Loucy (cell line): ENCODE data around the gene RNF126.

ENCODE experiments used
- H2AFZ ChIP-seq: fragments of 200-600 bp; sonication (generic); 2 replicates; pipeline ENCODE4 v1.6.0; 2016; ENCODE audit warnings: antibody characterized with exemption, mild to moderate bottlenecking, low read length, moderate library complexity
- H3F3A ChIP-seq: fragments of 200-600 bp; 2 replicates; pipeline ENCODE4 v1.6.0; 2016; ENCODE audit warnings: antibody characterized with exemption, low read depth, mild to moderate bottlenecking
- H3K27me3 ChIP-seq: fragments of 200-600 bp; sonication (generic); 2 replicates; pipeline ENCODE4 v1.6.1; 2014; ENCODE audit warnings: low read length, mild to moderate bottlenecking; ENCODE audit not compliant: insufficient read depth, poor library complexity, severe bottlenecking
- H3K36me3 ChIP-seq: fragments of 200-600 bp; sonication (generic); 2 replicates; pipeline ENCODE4 v1.6.1; 2016; ENCODE audit warnings: low read length; ENCODE audit not compliant: insufficient read depth
- H3K4me1 ChIP-seq: fragments of 200-600 bp; sonication (generic); 2 replicates; pipeline ENCODE4 v1.5.1; 2014; ENCODE audit warnings: low read length, mild to moderate bottlenecking; ENCODE audit not compliant: insufficient read depth, poor library complexity, severe bottlenecking
- H3K4me2 ChIP-seq: fragments of 200-600 bp; sonication (generic); 2 replicates; pipeline ENCODE4 v1.6.0; 2014; ENCODE audit warnings: antibody characterized with exemption, low read length, low read depth, mild to moderate bottlenecking; ENCODE audit not compliant: poor library complexity, severe bottlenecking
- H3K4me3 ChIP-seq: fragments of 200-600 bp; sonication (generic); 2 replicates; pipeline ENCODE4 v1.5.1; 2014; ENCODE audit warnings: low read length, mild to moderate bottlenecking, mixed read lengths; ENCODE audit not compliant: poor library complexity, severe bottlenecking
- H3K79me2 ChIP-seq: fragments of 200-600 bp; sonication (generic); 2 replicates; pipeline ENCODE4 v1.6.1; 2014; ENCODE audit warnings: low read length; ENCODE audit not compliant: insufficient read depth
- H3K9ac ChIP-seq: fragments of 200-600 bp; sonication (generic); 2 replicates; pipeline ENCODE4 v1.6.0; 2014; ENCODE audit warnings: mild to moderate bottlenecking, low read depth, low read length, moderate library complexity; ENCODE audit not compliant: poor library complexity, severe bottlenecking
- H3K9me2 ChIP-seq: fragments of 200-600 bp; sonication (generic); replicated peaks from 2 replicates; pipeline ENCODE4 v1.6.1; 2016; ENCODE audit warnings: low read depth, low read length, mixed read lengths
- H3K9me3 ChIP-seq: fragments of 200-600 bp; sonication (generic); 2 replicates; pipeline ENCODE4 v1.6.1; 2014; ENCODE audit warnings: mild to moderate bottlenecking, antibody characterized with exemption, low read length, low read depth; ENCODE audit not compliant: insufficient read depth
- H4K20me1 ChIP-seq: fragments of 200-600 bp; sonication (generic); 2 replicates; pipeline ENCODE4 v1.6.0; 2014; ENCODE audit warnings: antibody characterized with exemption, low read length, mild to moderate bottlenecking; ENCODE audit not compliant: insufficient read depth, poor library complexity, severe bottlenecking
- EZH2phosphoT487 ChIP-seq: fragments of 200-600 bp; IDR thresholded peaks from 2 replicates; pipeline ENCODE4 v1.6.1; 2018; ENCODE audit warnings: antibody characterized with exemption, mild to moderate bottlenecking, moderate library complexity, borderline replicate concordance
- TF ChIP-seq, protein P1 (sequence below): fragments of 200-600 bp; sonication (generic); conservative IDR thresholded peaks from 2 replicates; pipeline ENCODE4 v1.5.1; 2014; ENCODE audit warnings: mild to moderate bottlenecking, antibody characterized with exemption, low read length

The RNF126 gene

DNA sequence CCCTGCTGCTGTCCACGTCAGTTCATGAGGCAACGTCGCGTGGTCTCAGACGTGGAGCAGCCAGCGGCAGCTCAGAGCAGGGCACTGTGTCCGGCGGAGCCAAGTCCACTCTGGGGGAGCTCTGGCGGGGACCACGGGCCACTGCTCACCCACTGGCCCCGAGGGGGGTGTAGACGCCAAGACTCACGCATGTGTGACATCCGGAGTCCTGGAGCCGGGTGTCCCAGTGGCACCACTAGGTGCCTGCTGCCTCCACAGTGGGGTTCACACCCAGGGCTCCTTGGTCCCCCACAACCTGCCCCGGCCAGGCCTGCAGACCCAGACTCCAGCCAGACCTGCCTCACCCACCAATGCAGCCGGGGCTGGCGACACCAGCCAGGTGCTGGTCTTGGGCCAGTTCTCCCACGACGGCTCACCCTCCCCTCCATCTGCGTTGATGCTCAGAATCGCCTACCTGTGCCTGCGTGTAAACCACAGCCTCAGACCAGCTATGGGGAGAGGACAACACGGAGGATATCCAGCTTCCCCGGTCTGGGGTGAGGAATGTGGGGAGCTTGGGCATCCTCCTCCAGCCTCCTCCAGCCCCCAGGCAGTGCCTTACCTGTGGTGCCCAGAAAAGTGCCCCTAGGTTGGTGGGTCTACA is 19.8 kb upstream of the RNF126 start:
- TF ChIP-seq, protein P1, sequence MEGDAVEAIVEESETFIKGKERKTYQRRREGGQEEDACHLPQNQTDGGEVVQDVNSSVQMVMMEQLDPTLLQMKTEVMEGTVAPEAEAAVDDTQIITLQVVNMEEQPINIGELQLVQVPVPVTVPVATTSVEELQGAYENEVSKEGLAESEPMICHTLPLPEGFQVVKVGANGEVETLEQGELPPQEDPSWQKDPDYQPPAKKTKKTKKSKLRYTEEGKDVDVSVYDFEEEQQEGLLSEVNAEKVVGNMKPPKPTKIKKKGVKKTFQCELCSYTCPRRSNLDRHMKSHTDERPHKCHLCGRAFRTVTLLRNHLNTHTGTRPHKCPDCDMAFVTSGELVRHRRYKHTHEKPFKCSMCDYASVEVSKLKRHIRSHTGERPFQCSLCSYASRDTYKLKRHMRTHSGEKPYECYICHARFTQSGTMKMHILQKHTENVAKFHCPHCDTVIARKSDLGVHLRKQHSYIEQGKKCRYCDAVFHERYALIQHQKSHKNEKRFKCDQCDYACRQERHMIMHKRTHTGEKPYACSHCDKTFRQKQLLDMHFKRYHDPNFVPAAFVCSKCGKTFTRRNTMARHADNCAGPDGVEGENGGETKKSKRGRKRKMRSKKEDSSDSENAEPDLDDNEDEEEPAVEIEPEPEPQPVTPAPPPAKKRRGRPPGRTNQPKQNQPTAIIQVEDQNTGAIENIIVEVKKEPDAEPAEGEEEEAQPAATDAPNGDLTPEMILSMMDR = no peak
- TF ChIP-seq EZH2phosphoT487 = no peak
- no peak overlapping the region for H3K4me3 ChIP-seq
- H2AFZ ChIP-seq = no peak overlapping the region
- no peaks in the 10 kb centered on the region for H4K20me1 ChIP-seq
- no peaks in the 10 kb centered on the region for H3K36me3 ChIP-seq
- H3K79me2 ChIP-seq = peaks cover 7% of the 10 kb centered on the region; the same call in 1 of the 2 replicates
- H3K4me1 ChIP-seq = peaks cover 15% of the 10 kb centered on the region
- no peaks in the 10 kb centered on the region for H3K9me3 ChIP-seq
- H3K9ac ChIP-seq = no peak overlapping the region
- H3F3A ChIP-seq = no peaks in the 10 kb centered on the region
- no peak overlapping the region for H3K4me2 ChIP-seq
- no peaks in the 10 kb centered on the region for H3K9me2 ChIP-seq
- H3K27me3 ChIP-seq = no peaks in the 10 kb centered on the region

DNA sequence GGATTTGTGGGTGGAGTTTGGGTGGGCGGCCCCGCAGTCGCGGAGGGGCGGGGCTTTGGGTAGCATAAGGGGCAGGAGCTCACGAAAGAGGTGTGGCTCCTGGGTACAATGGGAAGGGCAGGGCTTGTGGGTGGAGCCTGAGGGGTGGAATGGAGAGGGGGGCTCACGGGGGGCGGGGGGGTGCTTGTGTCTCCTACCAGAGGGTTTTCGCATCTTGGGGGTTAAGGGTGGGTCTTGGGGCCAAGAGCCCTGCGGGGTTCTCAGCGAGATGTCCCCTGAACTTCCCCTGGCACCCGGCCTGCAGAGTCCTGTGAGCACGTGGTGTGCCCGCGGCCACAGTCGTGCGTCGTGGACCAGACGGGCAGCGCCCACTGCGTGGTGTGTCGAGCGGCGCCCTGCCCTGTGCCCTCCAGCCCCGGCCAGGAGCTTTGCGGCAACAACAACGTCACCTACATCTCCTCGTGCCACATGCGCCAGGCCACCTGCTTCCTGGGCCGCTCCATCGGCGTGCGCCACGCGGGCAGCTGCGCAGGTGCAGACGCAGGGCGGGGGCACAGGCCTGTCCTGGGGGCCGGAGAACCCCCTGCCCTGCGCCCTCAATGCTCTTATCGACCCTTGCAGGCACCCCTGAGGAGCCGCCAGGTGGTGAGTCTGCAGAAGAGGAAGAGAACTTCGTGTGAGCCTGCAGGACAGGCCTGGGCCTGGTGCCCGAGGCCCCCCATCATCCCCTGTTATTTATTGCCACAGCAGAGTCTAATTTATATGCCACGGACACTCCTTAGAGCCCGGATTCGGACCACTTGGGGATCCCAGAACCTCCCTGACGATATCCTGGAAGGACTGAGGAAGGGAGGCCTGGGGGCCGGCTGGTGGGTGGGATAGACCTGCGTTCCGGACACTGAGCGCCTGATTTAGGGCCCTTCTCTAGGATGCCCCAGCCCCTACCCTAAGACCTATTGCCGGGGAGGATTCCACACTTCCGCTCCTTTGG is 18.3 kb upstream of the RNF126 start:
- H3K36me3 ChIP-seq = no peaks in the 10 kb centered on the region
- no peaks in the 10 kb centered on the region for H3F3A ChIP-seq
- H3K9me3 ChIP-seq = no peaks in the 10 kb centered on the region
- H3K4me3 ChIP-seq = peak overlapping the region; percentile 74
- H4K20me1 ChIP-seq = no peaks in the 10 kb centered on the region
- TF ChIP-seq, protein P1 = no peak
- TF ChIP-seq EZH2phosphoT487 = no peak
- no peaks in the 10 kb centered on the region for H3K9me2 ChIP-seq
- H3K4me1 ChIP-seq = peaks cover 15% of the 10 kb centered on the region
- peak overlapping the region; percentile 96; the same call in 1 of the 2 replicates for H2AFZ ChIP-seq
- H3K79me2 ChIP-seq = peaks cover 7% of the 10 kb centered on the region; the same call in 1 of the 2 replicates
- peak overlapping the region; percentile 69 for H3K4me2 ChIP-seq
- H3K9ac ChIP-seq = peak overlapping the region; percentile 55
- no peaks in the 10 kb centered on the region for H3K27me3 ChIP-seq

DNA sequence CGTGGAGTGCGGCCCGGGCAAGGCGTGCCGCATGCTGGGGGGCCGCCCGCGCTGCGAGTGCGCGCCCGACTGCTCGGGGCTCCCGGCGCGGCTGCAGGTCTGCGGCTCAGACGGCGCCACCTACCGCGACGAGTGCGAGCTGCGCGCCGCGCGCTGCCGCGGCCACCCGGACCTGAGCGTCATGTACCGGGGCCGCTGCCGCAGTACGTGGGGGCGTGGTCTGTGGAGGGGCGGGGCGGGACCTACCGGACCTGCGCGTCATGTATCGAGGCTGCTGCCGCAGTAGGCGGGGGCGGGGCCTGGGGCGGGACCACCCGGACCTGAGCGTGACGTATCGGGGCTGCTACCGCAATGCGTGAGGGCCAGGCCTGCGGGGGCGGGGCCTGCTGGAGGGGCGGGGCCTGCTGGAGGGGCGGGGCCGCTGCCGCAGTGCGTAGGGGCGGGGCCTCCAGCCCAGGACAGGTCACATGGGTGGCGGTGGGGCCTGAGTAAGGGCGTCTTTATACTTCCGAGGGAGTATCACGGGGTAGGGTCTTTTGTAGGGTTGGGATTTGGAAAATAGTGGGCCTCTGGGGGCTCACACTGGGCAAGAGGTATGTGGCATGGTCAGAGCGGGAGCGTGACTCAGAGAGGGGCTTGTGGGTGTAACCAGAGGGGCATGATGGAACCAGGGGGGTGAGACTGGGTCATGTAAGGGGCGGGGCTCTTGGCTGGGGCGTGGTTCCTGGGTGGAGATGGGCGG is 17.4 kb upstream of the RNF126 start:
- Histone ChIP-seq H3K4me1 (peaks cover 15% of the 10 kb centered on the region), H3K36me3 (no peaks in the 10 kb centered on the region), H3K9me2 (no peaks in the 10 kb centered on the region), H3K27me3 (no peaks in the 10 kb centered on the region), H3K9me3 (no peaks in the 10 kb centered on the region), H2AFZ (peak overlapping the region; percentile 96), H4K20me1 (no peaks in the 10 kb centered on the region), H3K79me2 (peaks cover 7% of the 10 kb centered on the region; the same call in 1 of the 2 replicates), H3K9ac (peak overlapping the region; percentile 77), H3K4me2 (peak overlapping the region; percentile 69), H3K4me3 (peak overlapping the region; percentile 85), H3F3A (no peaks in the 10 kb centered on the region)
- TF ChIP-seq, protein P1 = peak; percentile 43
- TF ChIP-seq EZH2phosphoT487 = no peak
